CD4-positive, alpha-beta T cell (primary cell): ENCODE measurements around the gene PLTP. TPM values are rescaled to one million over a fixed set of nuclear protein-coding genes. Genes with fewer than 3 reads are reported as not detected.

ENCODE experiments used
- ATAC-seq: fragments of 200-7000 bp; cut with Tn5 transposase; one replicate; pipeline ENCODE4 v1.10.0; 2022; ENCODE audit warnings: mild to moderate bottlenecking; ENCODE audit not compliant: poor library complexity
- CTCF ChIA-PET: fragments of 350-600 bp; sonication (Branson Sonifier 250); formaldehyde crosslinking; loops from one replicate; lab custom pipeline; 2021; ENCODE audit warnings: antibody characterized with exemption, inconsistent platforms; lab: Charles Lee
- POLR2A ChIA-PET: fragments of 350-600 bp; sonication (Branson Sonifier 250); formaldehyde crosslinking; loops from one replicate; lab custom pipeline; 2021; ENCODE audit warnings: antibody characterized with exemption, inconsistent platforms; lab: Charles Lee
- DNase-seq, 14 experiments: peaks; one replicate each; pipeline ENCODE4 v3.0.0-alpha.2; 2013 to 2020; ENCODE audit warnings: mixed read lengths in 2 of 14
- H3K27ac ChIP-seq, 2 donors: one replicate each; pipeline versions ENCODE4 v1.5.1 to v1.7.0; 2013; ENCODE audit warnings: low read length in 2 of 2, low read depth in 1 of 2, mild to moderate bottlenecking in 1 of 2
- H3K27me3 ChIP-seq, 2 experiments: 1 replicate in 1 of 2; 2 replicates in 1 of 2; pipeline versions ENCODE4 v1.6.1 to v1.7.0; 2013; ENCODE audit warnings: low read length in 2 of 2, control low read depth in 1 of 2, mild to moderate bottlenecking in 1 of 2, moderate library complexity in 1 of 2; ENCODE audit not compliant: insufficient read depth in 2 of 2, control insufficient read depth in 1 of 2
- H3K36me3 ChIP-seq: one replicate; pipeline ENCODE4 v1.6.1; 2013; ENCODE audit warnings: low read length, control low read depth; ENCODE audit not compliant: insufficient read depth
- H3K4me1 ChIP-seq: one replicate; pipeline ENCODE4 v1.6.1; 2013; ENCODE audit warnings: low read length, control low read depth; ENCODE audit not compliant: insufficient read depth
- H3K4me3 ChIP-seq: one replicate; pipeline ENCODE4 v1.5.1; 2013; ENCODE audit warnings: mild to moderate bottlenecking, low read length, moderate library complexity
- H3K9me3 ChIP-seq, 2 experiments: 1 replicate in 1 of 2; 2 replicates in 1 of 2; pipeline versions ENCODE4 v1.6.1 to v1.7.0; 2013; ENCODE audit warnings: low read length in 2 of 2, mild to moderate bottlenecking in 2 of 2, control low read depth in 1 of 2, moderate library complexity in 1 of 2; ENCODE audit not compliant: control insufficient read depth in 1 of 2, insufficient read depth in 1 of 2
- H3K27ac Mint-ChIP-seq: one replicate; pipeline ENCODE4 v1.8.0; 2020; ENCODE audit warnings: mixed read lengths
- H3K27me3 Mint-ChIP-seq: one replicate; pipeline ENCODE4 v1.8.0; 2021; ENCODE audit warnings: mixed read lengths
- H3K36me3 Mint-ChIP-seq: one replicate; pipeline ENCODE4 v1.8.0; 2021; ENCODE audit warnings: low read depth, mixed read lengths
- H3K4me1 Mint-ChIP-seq: one replicate; pipeline ENCODE4 v1.8.0; 2021; ENCODE audit warnings: low read depth, mixed read lengths
- H3K4me3 Mint-ChIP-seq: one replicate; pipeline ENCODE4 v1.8.0; 2020; ENCODE audit warnings: mild to moderate bottlenecking, mixed read lengths
- H3K9me3 Mint-ChIP-seq: one replicate; pipeline ENCODE4 v1.8.0; 2020; ENCODE audit warnings: mixed read lengths
- CTCF ChIP-seq: fragments of 200-600 bp; IDR thresholded peaks from one replicate; pipeline ENCODE4 v1.8.0; 2022; ENCODE audit warnings: antibody characterized with exemption, mild to moderate bottlenecking
- intact Hi-C, 2 experiments: fragments of 100-400 bp; cut with DNase I in 1 of 2; cut with micrococcal nuclease in 1 of 2; formaldehyde crosslinking; loops; one replicate each; pipeline versions ENCODE4 v1.15.1 to v1.9.0; 2023 to 2025; cut with DNase I, micrococcal nuclease
- total RNA-seq, 174 experiments: library from RNA in 2 of 174; stranded (reverse) in 2 of 174; gene quantifications; one replicate each; pipeline ENCODE4 v1.2.3 and lab custom pipeline; 2021 to 2026

The PLTP gene
- total RNA-seq, 2 experiments from 2014 or later: not detected

GRCh38 chr20:45857882-45858216 lies 54.1 kb downstream of the PLTP start:
- intact Hi-C loops: loop anchor here (1.0 to 5.0 kb wide), 10 partner anchors 23 to 486 kb away; partner anchors contain the start of genes CTSA (in 2 of the 2), NEURL2 (in 2 of the 2), UBE2C (in 2 of the 2) and ZSWIM1 (in 2 of the 2)
- Mint-ChIP-seq H3K36me3 (peaks cover 37% of the 10 kb centered on the region), H3K4me3 (peak overlapping the region; percentile 96), H3K9me3 (no peaks in the 10 kb centered on the region), H3K27me3 (no peaks in the 10 kb centered on the region), H3K4me1 (peaks cover 52% of the 10 kb centered on the region), H3K27ac (peak overlapping the region; percentile 98)
- CTCF ChIA-PET: no interaction called here
- no peak for TF ChIP-seq CTCF
- Histone ChIP-seq H3K27me3 (no peaks in the 10 kb centered on the region), H3K27ac (peak overlapping the region; percentile 88 to 94), H3K4me1 (peaks cover 40% of the 10 kb centered on the region), H3K4me3 (peak overlapping the region; percentile 100), H3K36me3 (peaks cover 20% of the 10 kb centered on the region), H3K9me3 (no peaks in the 10 kb centered on the region)
- ATAC-seq (peak; percentile 8), DNase-seq (peak in 4 of 14 experiments; percentile 5 to 48 (median 18))
- POLR2A ChIA-PET: interaction anchor here (0.8 to 4.4 kb wide), 7 partner anchors 23 to 130 kb away, joined by 3 to 39 read pairs (median 8); partner anchors contain the start of genes CTSA, NEURL2, PCIF1 and UBE2C

- peak; percentile 98 for ATAC-seq
- ChIA-PET CTCF (no interaction called here), POLR2A (interaction anchor here (0.7 to 4.4 kb wide), 12 partner anchors 17 to 130 kb away, joined by 3 to 39 read pairs (median 6); partner anchors contain the start of genes CTSA, NEURL2, PCIF1 and SNX21)
- H3K27me3 ChIP-seq: no peaks in the 10 kb centered on the region
- Mint-ChIP-seq H3K36me3 (peaks cover 41% of the 10 kb centered on the region), H3K27me3 (no peaks in the 10 kb centered on the region), H3K9me3 (no peaks in the 10 kb centered on the region), H3K4me3 (peak within 1 kb of the TSS; percentile 96), H3K27ac (peak within 1 kb of the TSS; percentile 98), H3K4me1 (peaks cover 52% of the 10 kb centered on the region)
- peak within 1 kb of the TSS; percentile 100 for H3K4me3 ChIP-seq
- H3K9me3 ChIP-seq: no peaks in the 10 kb centered on the region
- H3K4me1 ChIP-seq: peaks cover 40% of the 10 kb centered on the region
- H3K36me3 ChIP-seq: peaks cover 22% of the 10 kb centered on the region
- peak; percentile 80 to 100 (median 90) for DNase-seq
- no peak for TF ChIP-seq CTCF
- H3K27ac ChIP-seq: peak within 1 kb of the TSS; percentile 88 to 94
- intact Hi-C loops: loop anchor here (1.0 to 5.0 kb wide), 9 partner anchors 24 to 485 kb away; partner anchors contain the start of genes CTSA (in 2 of the 2), NEURL2 (in 2 of the 2), UBE2C (in 2 of the 2) and ZSWIM1 (in 2 of the 2)
These were observed 54.7 kb downstream of the PLTP start, which contains the start of the genes ACOT8 and ZSWIM3 for GRCh38 chr20:45857114-45857881. Gene ACOT8, minus strand, starts transcription at chr20:45857392. Its CDS starts 77 bp downstream, at chr20:45857315. Gene ZSWIM3, plus strand, starts transcription at chr20:45857614. Its CDS starts 212 bp downstream, at chr20:45857826.

- ChIA-PET POLR2A (interaction anchor here (1.6 kb wide), 1 partner anchor 27 kb away, joined by 7 read pairs; the partner anchor contains the start of gene ZSWIM1), CTCF (no interaction called here)
- Mint-ChIP-seq H3K9me3 (no peaks in the 10 kb centered on the region), H3K4me1 (peaks cover 44% of the 10 kb centered on the region), H3K27me3 (no peaks in the 10 kb centered on the region), H3K36me3 (peaks cover 76% of the 10 kb centered on the region), H3K27ac (no peak overlapping the region), H3K4me3 (peak overlapping the region; percentile 48)
- no peaks in the 10 kb centered on the region for H3K9me3 ChIP-seq
- peaks cover 37% of the 10 kb centered on the region for H3K36me3 ChIP-seq
- H3K27ac ChIP-seq: no peak overlapping the region
- H3K4me1 ChIP-seq: peaks cover 39% of the 10 kb centered on the region
- DNase-seq: no peak
- intact Hi-C loops: no loop called here
- no peaks in the 10 kb centered on the region for H3K27me3 ChIP-seq
- ATAC-seq: no peak
- no peak overlapping the region for H3K4me3 ChIP-seq
- no peak for TF ChIP-seq CTCF
These were observed 58.5 kb downstream of the PLTP start for GRCh38 chr20:45853484-45853883.
